Ishikawa (cell line): ENCODE measurements around the gene KIT.

ENCODE experiments used
- CEBPB ChIP-seq: IDR thresholded peaks from 2 replicates; pipeline ENCODE4 v1.6.1; 2012
- CREB1 ChIP-seq: IDR thresholded peaks from 2 replicates; pipeline ENCODE4 v1.6.1; 2012; ENCODE audit warnings: low read depth
- EGR1 ChIP-seq: IDR thresholded peaks from 2 replicates; pipeline ENCODE4 v1.6.1; 2012
- EP300 ChIP-seq: IDR thresholded peaks from 2 replicates; pipeline ENCODE4 v1.6.1; 2012; ENCODE audit warnings: borderline replicate concordance
- NFIC ChIP-seq: IDR thresholded peaks from 2 replicates; pipeline ENCODE4 v1.6.1; 2012
- RAD21 ChIP-seq: IDR thresholded peaks from 2 replicates; pipeline ENCODE4 v1.6.1; 2012; ENCODE audit warnings: low read depth
- REST ChIP-seq: IDR thresholded peaks from 2 replicates; pipeline ENCODE4 v1.6.1; 2012; ENCODE audit warnings: low read depth, mild to moderate bottlenecking
- YY1 ChIP-seq: IDR thresholded peaks from 2 replicates; pipeline ENCODE4 v1.6.1; 2012; ENCODE audit warnings: low read depth
- TF ChIP-seq, protein P1 (sequence below): IDR thresholded peaks from 2 replicates; pipeline ENCODE4 v1.6.1; 2012

DNA sequence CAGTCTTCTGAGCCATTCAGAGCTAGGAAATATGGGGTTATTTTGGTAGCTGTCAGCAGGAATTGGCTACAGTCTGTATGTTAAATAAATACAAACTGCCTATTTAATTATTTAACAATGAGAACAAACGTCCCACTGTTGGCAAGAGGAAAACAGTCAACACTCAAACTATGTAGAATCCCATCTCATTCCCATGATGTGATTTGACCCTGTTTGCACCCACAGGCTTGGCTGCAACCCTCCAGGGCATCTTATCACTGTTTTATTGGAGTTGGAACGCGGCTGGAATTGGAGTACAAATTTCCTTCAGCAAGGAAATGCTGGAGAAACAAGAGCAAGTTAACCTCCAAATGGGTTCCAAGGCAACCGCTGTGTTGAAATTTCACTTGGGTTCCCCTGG lies 124.0 kb downstream of the KIT start:
- TF ChIP-seq CEBPB (no peak), EP300 (no peak), REST (no peak), RAD21 (no peak), CREB1 (no peak), YY1 (no peak), NFIC (no peak), EGR1 (no peak)
- TF ChIP-seq, protein P1, sequence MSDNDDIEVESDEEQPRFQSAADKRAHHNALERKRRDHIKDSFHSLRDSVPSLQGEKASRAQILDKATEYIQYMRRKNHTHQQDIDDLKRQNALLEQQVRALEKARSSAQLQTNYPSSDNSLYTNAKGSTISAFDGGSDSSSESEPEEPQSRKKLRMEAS = no peak
